GM18508 (cell line): ENCODE results near the gene RAET1E.
"Not testable (repeated sequence)": the region's sequence is repeated elsewhere in the genome, so short reads cannot be mapped to it uniquely, and the experiment has no call there.

Source experiments
- ATAC-seq: cut with Tn5 transposase; IDR thresholded peaks from one replicate; pipeline ENCODE4 v1.9.1; 2021; ENCODE audit warnings: moderate number of reproducible peaks; ENCODE audit not compliant: insufficient read depth, unreplicated experiment

The RAET1E gene

DNA sequence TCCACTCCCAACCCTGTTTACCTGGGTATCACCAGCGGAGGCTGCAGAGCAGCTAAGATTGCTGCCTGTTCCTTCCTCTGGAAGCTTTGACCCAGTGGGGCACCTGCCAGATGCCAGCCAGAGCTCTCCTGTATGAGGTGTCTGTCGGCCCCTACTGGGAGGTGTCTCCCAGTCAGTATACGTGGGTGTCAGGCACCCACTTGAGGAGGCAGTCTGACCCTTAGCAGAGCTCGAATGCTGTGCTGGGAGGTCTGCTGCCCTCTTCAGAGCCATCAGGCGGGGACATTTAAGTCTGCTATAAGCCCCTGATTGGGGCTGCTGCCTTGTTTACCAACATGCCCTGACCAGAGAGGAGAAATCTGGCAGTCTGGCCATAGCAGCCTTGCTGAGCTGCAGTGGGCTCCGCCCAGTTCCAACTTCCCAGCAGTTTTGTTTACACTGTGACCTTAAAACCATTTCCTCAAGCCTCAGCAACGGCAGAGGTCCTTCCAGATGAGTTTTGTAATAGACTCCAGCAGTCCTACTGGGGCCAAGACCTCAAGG, 2.8 kb downstream of the RAET1E start:
- ATAC-seq, result no peak

DNA sequence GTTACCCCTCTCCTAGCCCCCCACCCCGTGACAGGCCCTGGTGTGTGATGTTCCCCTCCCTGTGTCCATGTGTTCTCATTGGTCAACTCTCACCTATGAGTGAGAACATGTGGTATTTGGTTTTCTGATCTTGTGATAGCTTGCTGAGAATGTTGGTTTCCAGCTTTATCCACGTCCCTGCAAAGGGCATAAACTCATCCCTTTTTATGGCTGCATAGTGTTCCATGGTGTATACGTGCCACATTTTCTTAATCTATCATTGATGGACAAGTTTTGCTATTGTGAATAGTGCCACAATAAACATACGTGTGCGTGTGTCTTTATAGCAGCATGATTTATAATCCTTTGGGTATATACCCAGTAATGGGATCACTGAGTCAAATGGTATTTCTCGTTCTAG, 6.0 kb downstream of the RAET1E start:
- not testable (repeated sequence) for ATAC-seq

DNA sequence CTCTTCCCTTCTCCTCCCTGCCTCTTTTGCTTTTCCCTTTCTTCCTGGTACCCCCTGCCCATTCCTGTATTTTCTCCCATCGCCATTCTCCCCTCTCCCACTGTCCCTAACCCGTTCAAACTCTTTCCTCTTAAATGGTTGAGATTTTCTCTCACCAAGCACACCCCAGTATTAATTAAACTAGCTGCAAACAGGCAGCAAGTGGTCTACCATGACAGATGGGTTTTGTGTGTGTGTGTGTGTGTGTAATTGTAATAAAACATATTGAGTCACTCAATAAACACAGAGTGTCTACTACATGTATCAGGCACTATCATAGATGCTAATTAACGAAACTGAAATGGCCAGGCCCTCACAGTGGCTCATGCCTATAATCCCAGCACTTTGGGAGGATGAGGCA, 6.7 kb downstream of the RAET1E start:
- ATAC-seq, result no peak

DNA sequence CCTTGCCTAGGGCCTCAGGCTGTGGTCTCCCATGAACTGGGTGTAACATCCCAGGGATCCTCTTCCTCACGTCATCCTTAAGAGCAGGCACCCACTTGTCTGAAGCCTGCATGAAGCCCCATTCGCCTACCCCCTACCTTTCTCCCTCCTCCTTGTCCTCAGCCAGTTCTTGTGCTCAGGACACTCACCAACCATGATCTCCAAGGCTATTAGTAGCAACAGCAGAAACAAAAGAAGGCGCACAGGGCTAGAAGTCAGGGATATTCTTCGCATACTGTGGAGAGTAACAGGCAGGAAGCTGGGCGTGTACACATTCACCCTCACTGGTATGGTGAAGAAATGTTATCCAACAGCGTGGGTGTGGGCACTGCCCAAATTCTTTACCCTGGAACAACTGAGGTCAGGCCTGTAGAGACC, 7.3 kb downstream of the RAET1E start:
- ATAC-seq, result no peak

DNA sequence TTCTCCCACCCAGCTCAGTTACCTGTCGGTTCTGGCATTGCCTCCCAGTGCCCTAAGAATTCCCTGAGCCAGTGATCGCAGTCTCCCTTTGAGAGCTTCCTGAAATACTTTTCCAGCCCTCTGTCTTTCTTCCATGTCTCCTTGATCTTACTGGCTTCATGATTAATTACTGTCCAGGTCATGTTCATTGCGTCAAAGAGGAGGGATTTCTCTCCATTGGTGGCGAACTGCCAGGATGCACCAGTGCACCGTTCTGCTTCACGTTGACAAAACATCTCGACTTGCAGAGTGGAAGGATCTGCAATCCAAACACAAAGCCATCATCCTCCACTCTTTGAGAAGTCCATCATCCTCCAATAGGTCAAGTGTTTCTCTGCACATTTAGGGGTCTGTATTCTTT, 8.6 kb downstream of the RAET1E start:
- ATAC-seq, result no peak

DNA sequence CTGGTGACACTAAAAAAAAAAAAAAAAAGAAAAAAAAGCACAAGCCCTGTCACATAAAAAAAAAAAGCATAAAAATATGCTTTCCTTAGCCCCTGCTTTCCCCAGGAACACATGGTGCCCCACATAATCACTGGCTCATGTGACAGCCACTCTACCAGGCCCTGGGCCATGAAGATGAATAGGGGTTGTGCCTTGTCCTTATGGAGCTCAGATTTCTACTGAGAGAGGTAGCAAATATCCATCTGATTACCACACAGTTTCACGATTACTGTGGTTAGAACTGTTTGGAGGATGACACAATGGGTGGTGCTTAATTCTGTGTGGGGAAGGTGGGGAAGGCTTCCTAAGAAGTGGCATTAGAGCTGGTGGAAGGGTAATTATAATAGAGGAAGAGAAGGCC, 9.3 kb downstream of the RAET1E start:
- ATAC-seq, result no peak

DNA sequence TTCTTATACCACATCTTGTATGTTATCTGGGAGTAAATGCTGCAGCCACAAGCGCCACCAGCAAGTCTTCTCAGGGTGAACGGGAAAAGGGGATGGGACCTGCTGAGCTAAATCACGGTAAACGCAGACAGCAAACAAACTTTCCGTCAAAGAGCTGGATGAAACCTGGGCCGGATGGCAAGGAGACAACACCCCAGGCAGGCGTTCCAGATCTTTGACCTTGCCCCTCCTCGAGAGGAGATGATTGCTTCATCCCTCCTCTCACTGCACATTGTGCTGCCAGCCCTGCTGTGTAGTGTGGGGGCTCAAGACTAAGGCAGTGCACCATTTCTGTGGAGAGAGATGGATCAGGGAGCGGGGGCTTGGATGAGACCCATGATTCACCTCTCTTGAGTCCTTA, 9.8 kb downstream of the RAET1E start:
- no peak for ATAC-seq

DNA sequence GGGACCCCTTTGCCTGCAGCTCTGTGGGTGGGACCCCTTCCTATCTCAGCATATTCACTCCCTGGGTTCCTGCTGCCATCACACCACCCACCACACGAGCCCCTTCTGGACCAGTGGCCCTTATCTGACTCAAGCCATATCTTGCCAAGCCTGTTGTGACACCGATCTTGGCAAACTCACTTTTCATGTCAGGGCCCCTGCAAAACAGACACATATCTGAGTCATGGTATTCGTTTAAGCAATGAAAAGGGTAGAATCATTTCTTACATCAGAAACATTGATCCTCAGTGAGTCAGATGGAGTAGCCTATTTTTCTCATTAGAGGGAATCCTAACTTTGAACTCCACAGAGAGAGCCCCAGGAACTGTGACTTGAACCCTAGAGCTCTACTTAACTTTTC, 10.6 kb downstream of the RAET1E start:
- ATAC-seq, result no peak

DNA sequence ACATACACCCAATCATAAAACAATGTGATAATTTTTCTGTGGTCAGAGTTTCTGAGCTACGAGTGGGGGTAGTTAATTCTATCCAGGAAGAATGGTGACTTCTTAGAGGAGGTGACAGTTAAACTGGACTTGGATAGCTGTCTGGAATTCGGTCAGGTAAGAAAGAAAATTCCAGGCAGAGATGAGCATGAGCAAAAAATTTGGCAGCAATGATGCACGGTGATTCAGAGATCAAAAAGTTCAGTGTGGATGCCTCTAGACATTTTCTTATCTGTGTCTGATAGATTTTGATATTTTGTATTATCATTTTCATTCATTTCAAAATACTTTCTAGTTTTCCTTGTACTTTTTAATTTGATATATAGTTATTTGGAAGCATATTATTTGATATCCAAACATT, 12.0 kb downstream of the RAET1E start:
- no peak for ATAC-seq

DNA sequence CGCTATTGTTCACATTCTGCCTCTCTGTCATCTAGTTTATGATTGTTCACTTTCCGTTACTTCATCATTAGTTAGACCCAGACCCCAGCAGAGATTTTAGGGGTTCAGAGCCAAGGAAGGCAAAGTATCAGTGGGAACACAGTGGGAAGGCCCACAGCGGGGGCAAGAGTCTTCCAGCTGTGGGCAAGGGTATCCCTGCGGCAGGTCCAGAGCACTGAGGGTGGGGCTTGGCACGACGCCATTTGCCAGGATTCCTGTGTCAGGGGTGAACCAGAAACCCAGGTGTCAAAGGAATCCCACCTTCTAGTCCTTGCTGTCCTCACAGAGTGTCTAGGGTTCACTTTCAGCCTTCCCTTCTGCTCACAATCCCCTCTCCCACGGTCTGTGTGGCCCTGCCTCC, 13.3 kb downstream of the RAET1E start:
- ATAC-seq, result no peak

DNA sequence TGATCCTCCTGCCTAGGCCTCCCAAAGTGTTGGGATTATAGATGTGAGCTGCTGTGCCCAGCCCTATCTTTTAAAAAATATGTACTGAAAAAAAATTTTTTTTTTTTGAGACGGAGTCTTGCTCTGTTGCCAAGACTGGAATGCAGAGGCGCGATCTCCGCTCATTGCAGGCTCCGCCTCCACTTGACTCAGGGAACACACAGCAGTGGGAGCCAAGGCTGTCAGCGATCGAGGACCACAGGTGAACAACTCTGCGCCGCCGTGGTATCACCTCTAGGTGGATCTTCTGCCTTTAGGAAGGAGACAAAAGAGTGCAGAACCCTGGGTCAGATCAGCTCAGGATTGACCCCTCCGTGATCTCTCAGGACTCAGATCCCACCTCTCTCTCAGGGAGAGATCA, 13.7 kb downstream of the RAET1E start:
- ATAC-seq, result no peak

DNA sequence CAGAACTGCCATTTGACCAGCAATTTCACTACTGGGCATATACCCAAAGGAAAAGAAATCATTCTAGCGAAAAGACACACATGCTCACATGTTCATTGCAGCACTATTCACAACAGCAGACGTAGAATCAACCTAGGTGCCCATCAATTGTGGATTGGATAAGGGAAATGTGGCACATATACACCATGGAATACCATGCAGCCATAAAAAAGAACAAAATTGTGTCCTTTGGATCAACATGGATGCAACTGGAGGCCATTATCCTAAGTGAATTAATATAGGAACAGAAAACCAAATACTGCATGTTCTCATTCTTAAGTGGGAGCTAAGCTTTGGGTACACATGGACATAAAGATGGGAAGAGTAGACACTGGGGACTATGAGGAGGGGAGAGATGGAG, 16.1 kb downstream of the RAET1E start:
- no peak for ATAC-seq

DNA sequence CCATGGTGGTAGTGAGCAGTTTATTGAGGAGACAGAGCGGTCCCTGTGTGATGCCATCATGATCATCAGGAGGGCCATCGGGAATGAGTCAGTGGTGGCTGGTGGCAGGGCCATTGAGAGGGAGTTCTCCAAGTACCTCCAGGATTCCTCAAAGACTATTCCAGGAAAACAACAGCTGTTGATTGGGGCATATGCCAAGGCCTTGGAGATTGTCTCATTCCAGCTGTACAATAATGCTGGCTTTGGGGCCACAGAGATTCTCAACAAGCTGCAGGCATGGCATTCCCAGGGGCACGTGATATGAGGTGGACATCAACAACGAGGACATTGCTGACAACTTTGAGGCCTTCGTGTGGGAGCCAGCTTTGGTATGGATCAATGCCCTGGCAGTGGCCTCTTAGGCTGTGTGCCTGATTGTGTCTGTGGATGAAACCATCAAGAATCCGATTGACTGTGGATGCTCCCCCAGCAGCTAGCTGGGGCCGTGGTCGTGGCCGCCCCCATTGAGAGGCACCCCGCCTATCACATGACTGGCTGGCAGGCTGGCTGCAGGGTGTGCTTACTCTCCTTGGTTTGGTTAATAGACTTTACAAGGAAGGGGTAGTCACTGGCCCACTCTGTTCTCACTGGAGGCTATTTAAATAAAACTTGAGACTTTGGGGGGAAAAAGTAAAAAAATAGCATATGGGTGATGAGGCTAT, 16.7 kb downstream of the RAET1E start:
- ATAC-seq, result no peak

DNA sequence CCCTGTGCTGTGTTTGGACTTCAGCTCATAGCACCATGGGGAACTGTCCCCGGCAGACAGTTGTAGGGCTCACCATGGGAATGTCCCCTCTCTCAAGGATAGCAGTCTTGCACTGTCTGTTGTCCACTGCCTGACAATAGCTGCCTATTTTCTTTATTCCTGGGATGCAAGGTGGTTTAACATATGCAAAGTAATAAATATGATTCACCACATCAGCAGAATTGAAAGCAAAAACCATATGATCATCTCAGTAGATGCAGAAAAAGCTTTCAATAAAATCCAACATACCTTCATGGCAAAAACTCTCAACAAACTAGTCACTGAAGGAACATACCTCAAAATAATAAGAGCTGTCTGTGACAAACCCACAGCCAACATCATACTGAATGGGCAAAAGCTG, 20.3 kb downstream of the RAET1E start:
- no peak for ATAC-seq

DNA sequence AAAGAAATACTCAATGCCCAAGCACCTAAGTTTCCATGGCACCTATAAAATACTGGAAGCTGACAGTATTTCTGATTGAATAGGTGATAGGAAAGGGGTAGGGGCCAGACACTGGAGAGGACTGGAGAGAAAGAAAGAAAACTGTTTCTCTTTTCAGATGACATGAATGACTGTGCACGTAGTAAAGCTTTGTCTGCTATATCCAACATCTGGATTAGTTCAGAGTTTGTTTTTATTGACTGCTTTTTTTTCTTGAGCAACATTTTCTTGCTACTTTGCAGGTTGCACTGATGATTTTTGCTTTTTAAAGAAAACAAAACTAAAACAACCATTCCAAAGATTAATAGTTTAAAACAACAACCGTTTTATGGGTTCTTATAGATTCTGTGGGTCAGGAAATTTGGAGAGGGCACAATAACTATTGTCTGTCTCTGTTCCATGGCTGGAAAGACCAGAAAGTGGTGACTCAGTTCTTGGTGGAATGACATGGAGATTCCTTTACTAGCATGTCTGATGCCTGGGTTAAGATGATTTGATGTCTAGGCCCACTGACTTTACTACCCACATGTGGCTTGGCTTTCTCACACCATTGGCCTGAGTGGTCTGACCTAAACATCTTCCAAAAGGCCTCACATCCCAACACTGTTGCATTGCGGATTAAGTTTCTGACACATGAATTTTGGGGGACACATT, 21.5 kb downstream of the RAET1E start:
- no peak for ATAC-seq

DNA sequence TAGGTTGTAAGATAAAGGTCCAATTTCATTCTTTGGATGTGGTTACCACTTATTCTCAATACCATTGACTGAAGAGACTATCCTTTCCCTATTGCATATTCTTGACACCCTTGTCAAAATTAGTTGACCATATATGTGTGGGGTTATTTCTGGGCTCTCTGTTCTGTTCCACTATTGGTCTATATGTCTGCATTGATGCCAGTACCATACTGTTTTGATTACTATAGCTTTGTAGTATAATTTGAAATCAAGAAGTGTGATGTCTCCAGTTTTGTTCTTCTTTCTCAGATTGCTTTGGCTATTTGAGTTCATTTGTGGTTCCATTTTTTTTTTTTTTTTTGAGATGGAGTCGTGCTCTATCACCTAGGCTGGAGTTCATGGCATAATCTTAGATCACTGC, 25.7 kb downstream of the RAET1E start:
- ATAC-seq, result no peak

DNA sequence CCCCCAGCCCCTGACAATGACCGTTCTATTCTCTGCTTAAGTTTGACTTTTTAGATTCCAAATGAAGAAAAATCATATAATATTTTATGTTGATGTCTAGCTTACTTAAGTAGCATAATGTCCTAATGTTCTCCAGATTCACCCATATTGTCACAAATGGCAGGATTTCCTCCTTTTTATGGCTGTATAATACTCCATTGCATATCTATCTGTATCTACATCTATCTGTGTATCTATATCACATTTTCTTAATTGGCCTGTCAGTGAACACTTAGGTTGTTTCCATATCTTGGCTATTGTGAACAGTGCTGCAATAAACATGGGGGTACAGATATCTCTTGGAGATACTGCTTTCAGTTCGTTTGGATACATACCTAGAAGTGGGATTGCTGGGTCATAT, 26.7 kb downstream of the RAET1E start:
- ATAC-seq, result no peak

DNA sequence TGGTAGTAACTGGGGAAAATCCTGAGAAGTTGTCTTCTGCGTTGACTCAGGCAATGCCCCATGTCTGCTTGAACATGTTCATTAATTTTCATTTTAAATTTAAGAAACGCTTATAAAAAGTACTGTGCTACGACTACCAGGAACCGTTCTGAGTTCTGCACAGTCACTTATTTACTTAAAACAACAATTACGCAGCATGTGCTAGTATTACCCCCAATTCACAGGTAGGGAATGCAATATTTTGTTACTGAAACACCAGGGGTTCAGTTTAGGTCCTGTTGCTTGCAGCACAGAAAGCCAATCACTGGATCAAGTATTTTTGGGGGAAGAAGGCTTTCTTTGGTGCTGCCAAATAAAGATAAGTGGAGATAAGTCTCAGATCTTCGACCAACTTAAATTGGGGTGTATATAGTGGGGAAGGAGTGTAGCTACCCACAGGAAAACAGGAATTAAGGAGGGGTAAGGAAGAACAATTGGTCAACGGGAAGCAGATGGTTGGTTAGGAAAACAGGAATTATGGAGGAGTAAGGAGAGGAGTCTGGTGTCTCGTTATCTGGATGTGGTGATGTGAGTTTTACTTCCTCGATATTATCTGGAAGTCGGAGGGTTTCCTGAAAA, 28.5 kb downstream of the RAET1E start:
- no peak for ATAC-seq

DNA sequence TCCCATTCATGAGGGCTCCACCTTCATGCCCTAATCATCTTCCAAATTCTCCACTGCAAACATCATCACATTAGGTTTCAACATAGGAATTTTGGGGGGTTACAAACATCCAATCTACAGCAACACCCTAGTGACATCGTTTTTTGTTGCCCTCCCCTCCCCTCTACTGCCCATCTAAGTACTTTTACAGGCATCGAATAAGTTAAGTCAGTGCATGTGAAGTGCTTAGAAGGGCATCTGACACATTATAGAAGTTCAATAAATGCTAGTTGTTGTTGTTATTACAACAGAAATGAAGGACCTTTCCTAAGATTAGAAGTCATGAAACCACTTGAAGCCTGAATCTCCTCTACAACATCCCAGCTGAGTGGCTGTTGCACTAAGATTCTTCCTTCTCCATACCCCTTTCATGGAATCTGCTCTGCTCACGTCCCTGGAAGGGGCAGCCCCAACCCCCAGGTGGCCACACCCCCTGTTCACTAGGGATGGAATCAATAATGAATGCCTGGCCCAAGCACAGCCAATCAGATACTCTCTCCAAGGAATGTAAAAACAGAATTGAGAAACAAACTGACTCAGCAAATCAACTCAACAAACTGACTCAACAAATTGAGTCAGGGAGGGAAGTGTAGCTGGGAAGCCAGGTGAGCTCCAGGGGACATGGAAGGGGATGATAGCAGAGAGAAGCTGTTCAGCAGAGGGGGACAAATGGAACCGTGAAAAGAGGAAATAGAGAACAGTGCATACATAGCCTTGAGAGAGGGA, 29.9 kb downstream of the RAET1E start:
- no peak for ATAC-seq

DNA sequence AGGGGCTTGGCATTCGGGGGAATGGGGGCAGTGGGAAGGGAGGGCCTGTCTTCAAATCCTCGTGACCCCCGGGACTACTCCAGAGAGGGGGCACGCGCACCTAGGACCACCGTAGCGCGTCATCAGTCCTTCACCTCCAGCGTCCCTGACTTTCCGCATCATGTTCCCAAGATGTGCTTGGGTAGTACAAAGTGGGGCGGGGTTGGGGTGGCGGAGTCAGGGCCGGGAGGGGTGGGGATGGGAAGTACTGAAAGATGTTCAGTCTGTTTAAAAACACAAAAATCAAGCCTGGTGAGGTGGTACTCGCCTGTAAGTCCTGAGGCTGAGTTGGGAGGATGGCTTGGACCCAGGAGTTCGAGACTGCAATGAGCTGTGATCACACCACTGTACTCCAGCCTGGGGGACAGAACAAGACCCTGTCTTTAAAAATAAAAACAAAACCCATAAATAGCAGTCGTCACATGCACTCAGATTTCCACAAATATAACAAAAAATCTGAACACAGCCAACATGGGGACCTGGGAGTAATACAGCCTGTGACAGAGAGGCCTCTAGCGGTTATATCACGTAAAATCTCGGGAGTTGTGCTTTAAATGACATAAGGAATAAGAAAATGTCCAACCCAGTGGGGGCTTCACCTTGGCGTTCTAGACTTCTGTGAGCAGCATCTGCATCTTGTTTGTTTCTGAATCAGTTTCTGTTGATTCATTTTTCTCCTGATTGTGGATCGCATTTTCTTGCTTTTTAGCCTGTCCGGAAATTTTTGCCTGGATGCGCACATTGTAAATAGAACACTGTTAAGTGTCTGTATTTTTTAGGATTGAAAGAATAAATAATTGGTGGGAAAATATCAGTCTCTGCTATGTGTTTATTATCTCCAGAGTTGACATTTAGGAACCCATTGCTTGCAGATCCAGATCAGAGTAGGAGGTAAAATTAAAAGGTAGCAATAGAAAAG, 33.1 kb downstream of the RAET1E start:
- ATAC-seq, result no peak
